ENCODE measurements around the gene SCIN. TPM values are rescaled to one million over a fixed set of nuclear protein-coding genes. Genes with fewer than 3 reads are reported as not detected.

The SCIN gene
- total RNA-seq, 1 experiment from 2014 or later, result not detected

DNA sequence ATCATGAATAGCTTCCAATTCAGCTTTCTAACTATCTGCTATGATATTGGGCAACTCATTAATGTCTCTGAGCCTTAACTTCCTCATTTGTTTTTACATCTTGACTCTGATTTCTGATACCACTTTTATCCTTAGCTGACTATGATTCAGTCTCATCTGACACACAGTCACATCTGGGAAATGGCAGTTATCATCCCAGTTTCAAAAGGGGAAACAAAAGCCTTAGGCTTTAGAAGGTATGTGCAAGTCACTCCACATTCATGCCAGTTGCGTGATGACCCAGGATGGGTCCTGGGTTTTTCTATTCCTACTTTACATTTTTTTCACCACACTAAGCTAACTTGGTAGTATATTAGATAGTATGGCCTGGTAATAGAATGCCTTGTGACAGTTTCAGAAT, 12.7 kb downstream of the SCIN start:
- Mint-ChIP-seq H3K27me3 (ENCODE audit: insufficient read depth, unreplicated experiment) (no peaks in the 10 kb centered on the region), H3K27ac (ENCODE audit: low read depth, unreplicated experiment) (no peak overlapping the region), H3K4me3 (ENCODE audit: unreplicated experiment) (no peak overlapping the region), H3K4me1 (ENCODE audit: insufficient read depth, unreplicated experiment) (no peaks in the 10 kb centered on the region), H3K9me3 (ENCODE audit: unreplicated experiment) (peaks cover 3% of the 10 kb centered on the region), H3K36me3 (ENCODE audit: insufficient read depth, unreplicated experiment) (no peaks in the 10 kb centered on the region)
- no peak for DNase-seq (ENCODE audit: unreplicated experiment)
- no peak for TF ChIP-seq CTCF (IDR thresholded peaks at IDR 0.05; ENCODE audit: unreplicated experiment)
- POLR2A ChIA-PET, result interaction anchor here (0.6 to 0.8 kb wide), 2 partner anchors 12 to 43 kb away, joined by 3 to 4 read pairs; no protein-coding TSS in a partner anchor
- intact Hi-C loops (cut with micrococcal nuclease), result no loop called here
- no TSS peak for BruUV-seq (replicated peaks)
- CTCF ChIA-PET, result no interaction called here

DNA sequence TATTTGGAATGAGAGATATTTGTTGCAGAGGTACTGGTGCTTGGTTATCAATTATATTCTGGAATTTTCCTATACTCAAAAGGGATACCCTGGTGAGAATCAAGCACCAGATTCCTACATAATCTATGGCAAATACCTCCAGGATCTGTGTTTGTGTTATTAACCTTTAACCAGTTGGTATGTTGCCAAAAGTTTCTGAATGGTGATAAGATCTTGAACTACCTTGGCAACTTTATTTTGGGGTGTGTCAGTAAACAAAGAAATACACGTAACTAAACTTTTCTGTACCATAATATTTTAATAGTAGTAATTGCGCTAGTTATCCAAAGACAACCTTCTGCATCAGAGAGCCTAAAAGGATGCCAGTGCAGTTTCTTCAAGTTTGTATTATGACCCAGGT, 13.4 kb downstream of the SCIN start:
- no TSS peak for BruUV-seq (replicated peaks)
- H3K4me3 Mint-ChIP-seq (ENCODE audit: unreplicated experiment), result no peak overlapping the region
- no peaks in the 10 kb centered on the region for H3K4me1 Mint-ChIP-seq (ENCODE audit: insufficient read depth, unreplicated experiment)
- TF ChIP-seq CTCF (IDR thresholded peaks at IDR 0.05; ENCODE audit: unreplicated experiment), result no peak
- no peak overlapping the region for H3K27ac Mint-ChIP-seq (ENCODE audit: low read depth, unreplicated experiment)
- POLR2A ChIA-PET, result interaction anchor here (0.6 kb wide), 1 partner anchor 43 kb away, joined by 4 read pairs; no protein-coding TSS in a partner anchor
- intact Hi-C loops (cut with micrococcal nuclease), result no loop called here
- DNase-seq (ENCODE audit: unreplicated experiment), result no peak
- H3K27me3 Mint-ChIP-seq (ENCODE audit: insufficient read depth, unreplicated experiment), result no peaks in the 10 kb centered on the region
- peaks cover 7% of the 10 kb centered on the region for H3K9me3 Mint-ChIP-seq (ENCODE audit: unreplicated experiment)
- H3K36me3 Mint-ChIP-seq (ENCODE audit: insufficient read depth, unreplicated experiment), result no peaks in the 10 kb centered on the region
- CTCF ChIA-PET, result interaction anchor here (1.0 kb wide), 1 partner anchor 9 kb away, joined by 3 read pairs; no protein-coding TSS in a partner anchor

- ChIA-PET CTCF (interaction anchor here (1.0 kb wide), 1 partner anchor 10 kb away, joined by 3 read pairs; no protein-coding TSS in a partner anchor), POLR2A (no interaction called here)
- Mint-ChIP-seq H3K36me3 (ENCODE audit: insufficient read depth, unreplicated experiment) (no peaks in the 10 kb centered on the region), H3K4me1 (ENCODE audit: insufficient read depth, unreplicated experiment) (no peaks in the 10 kb centered on the region), H3K9me3 (ENCODE audit: unreplicated experiment) (peaks cover 7% of the 10 kb centered on the region), H3K27ac (ENCODE audit: low read depth, unreplicated experiment) (no peak overlapping the region), H3K4me3 (ENCODE audit: unreplicated experiment) (no peak overlapping the region), H3K27me3 (ENCODE audit: insufficient read depth, unreplicated experiment) (no peaks in the 10 kb centered on the region)
- no peak for TF ChIP-seq CTCF (IDR thresholded peaks at IDR 0.05; ENCODE audit: unreplicated experiment)
- DNase-seq (ENCODE audit: unreplicated experiment), result no peak
- intact Hi-C loops (cut with micrococcal nuclease), result no loop called here
- no TSS peak for BruUV-seq (replicated peaks)
Observed at GRCh38 chr7:12584930-12585329, 14.4 kb downstream of the SCIN start.

DNA sequence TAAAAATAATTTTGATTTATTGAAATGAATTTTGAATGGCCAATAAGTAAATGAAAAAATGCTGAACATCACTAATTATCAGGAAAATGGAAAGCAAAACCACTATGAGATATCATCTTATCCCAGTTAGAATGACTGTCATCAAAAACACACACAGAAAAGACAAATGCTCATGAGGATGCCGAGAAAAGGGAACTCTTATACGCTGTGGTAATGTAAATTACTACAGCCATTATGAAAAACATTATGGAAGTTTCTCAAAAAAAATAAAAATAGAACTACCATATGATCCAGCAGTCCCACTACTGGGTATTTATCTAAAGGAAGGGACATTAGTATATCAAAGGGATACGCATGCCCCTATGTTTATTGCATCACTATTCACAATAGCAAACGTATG, 15.8 kb downstream of the SCIN start:
- CTCF ChIA-PET, result no interaction called here
- H3K4me3 Mint-ChIP-seq (ENCODE audit: unreplicated experiment), result no peak overlapping the region
- no peak for TF ChIP-seq CTCF (IDR thresholded peaks at IDR 0.05; ENCODE audit: unreplicated experiment)
- H3K4me1 Mint-ChIP-seq (ENCODE audit: insufficient read depth, unreplicated experiment), result no peaks in the 10 kb centered on the region
- no TSS peak for BruUV-seq (replicated peaks)
- intact Hi-C loops (cut with micrococcal nuclease), result no loop called here
- POLR2A ChIA-PET, result interaction anchor here (0.8 to 1.2 kb wide), 2 partner anchors 15 to 28 kb away, joined by 3 read pairs; no protein-coding TSS in a partner anchor
- DNase-seq (ENCODE audit: unreplicated experiment), result no peak
- H3K36me3 Mint-ChIP-seq (ENCODE audit: insufficient read depth, unreplicated experiment), result no peaks in the 10 kb centered on the region
- H3K27me3 Mint-ChIP-seq (ENCODE audit: insufficient read depth, unreplicated experiment), result no peaks in the 10 kb centered on the region
- H3K27ac Mint-ChIP-seq (ENCODE audit: low read depth, unreplicated experiment), result no peak overlapping the region
- H3K9me3 Mint-ChIP-seq (ENCODE audit: unreplicated experiment), result peaks cover 7% of the 10 kb centered on the region

All from MCF 10A (cell line).